ENCODE measurements around the gene IKZF1.

GRCh38 chr7:50416527-50417182 lies 112.1 kb downstream of the IKZF1 start:
- TF ChIP-seq CTCF (IDR thresholded peaks at IDR 0.05) (no peak), POLR2AphosphoS5 (IDR thresholded peaks at IDR 0.05; ENCODE audit: low read depth, low read length) (no peak), REST (IDR thresholded peaks at IDR 0.05; ENCODE audit: insufficient read depth in 1 of 2, low read depth in 2 of 2, low read length in 1 of 2) (no peak), SIN3A (IDR thresholded peaks at IDR 0.05; ENCODE audit: borderline replicate concordance, insufficient read depth, low read depth, low read length) (no peak), TCF7L2 (IDR thresholded peaks at IDR 0.05; ENCODE audit: low read depth, low read length) (no peak)
